GM23338 (cell line): ENCODE measurements around the gene XRRA1. TPM values are rescaled to one million over a fixed set of nuclear protein-coding genes. Genes with fewer than 3 reads are reported as not detected.

Experiments used
- ATAC-seq: fragments of 200-7000 bp; cut with Tn5 transposase; 3 replicates; pipeline ENCODE4 v1.9.1; 2020
- DNase-seq: peaks from one replicate; pipeline ENCODE4 v3.0.0-alpha.2; 2015; ENCODE audit warnings: low spot score
- H2AFZ ChIP-seq: fragments of 200-600 bp; sonication (generic); 2 replicates; pipeline ENCODE4 v1.8.0; 2016; ENCODE audit warnings: antibody characterized with exemption, mild to moderate bottlenecking, moderate library complexity
- H3F3A ChIP-seq: fragments of 200-600 bp; sonication (generic); replicated peaks from 2 replicates; pipeline ENCODE4 v1.8.0; 2017; ENCODE audit warnings: antibody characterized with exemption, mixed run types, low read depth
- H3K27ac ChIP-seq: fragments of 200-600 bp; sonication (generic); 2 replicates; pipeline ENCODE4 v1.6.1; 2016; ENCODE audit warnings: low read depth
- H3K27me3 ChIP-seq: fragments of 200-600 bp; sonication (generic); 2 replicates; pipeline ENCODE4 v1.8.0; 2016; ENCODE audit warnings: mild to moderate bottlenecking, mixed run types, moderate library complexity; ENCODE audit not compliant: insufficient read depth
- H3K36me3 ChIP-seq: fragments of 200-600 bp; sonication (generic); 2 replicates; pipeline ENCODE4 v1.8.0; 2016; ENCODE audit warnings: mild to moderate bottlenecking; ENCODE audit not compliant: insufficient read depth
- H3K4me1 ChIP-seq: fragments of 200-600 bp; sonication (generic); 2 replicates; pipeline ENCODE4 v1.8.0; 2016; ENCODE audit warnings: mild to moderate bottlenecking, moderate library complexity; ENCODE audit not compliant: insufficient read depth
- H3K4me2 ChIP-seq: fragments of 200-600 bp; sonication (generic); 2 replicates; pipeline ENCODE4 v1.7.1; 2017; ENCODE audit warnings: mixed run types
- H3K4me3 ChIP-seq: fragments of 200-600 bp; sonication (generic); 2 replicates; pipeline ENCODE4 v1.6.1; 2016; ENCODE audit warnings: mixed run types
- H3K79me2 ChIP-seq: fragments of 200-600 bp; sonication (generic); replicated peaks from 2 replicates; pipeline ENCODE4 v1.8.0; 2017; ENCODE audit warnings: mild to moderate bottlenecking; ENCODE audit not compliant: insufficient read depth
- H3K9me2 ChIP-seq: fragments of 200-600 bp; sonication (generic); 2 replicates; pipeline ENCODE4 v1.8.0; 2017; ENCODE audit not compliant: insufficient read depth
- H4K20me1 ChIP-seq: fragments of 200-600 bp; sonication (generic); replicated peaks from 2 replicates; pipeline ENCODE4 v1.8.0; 2017; ENCODE audit warnings: mild to moderate bottlenecking; ENCODE audit not compliant: insufficient read depth
- H3K27ac Mint-ChIP-seq: 2 replicates; pipeline ENCODE4 v1.8.0; 2020; ENCODE audit warnings: inconsistent platforms, mild to moderate bottlenecking, moderate library complexity, mixed read lengths
- H3K27me3 Mint-ChIP-seq: 3 replicates; pipeline ENCODE4 v1.8.0; 2022; ENCODE audit warnings: low read depth, mild to moderate bottlenecking, moderate library complexity, mixed read lengths, inconsistent platforms; ENCODE audit not compliant: insufficient read depth, poor library complexity
- H3K36me3 Mint-ChIP-seq: 3 replicates; pipeline ENCODE4 v1.8.0; 2021; ENCODE audit warnings: low read depth, mild to moderate bottlenecking, inconsistent platforms, moderate library complexity, mixed read lengths
- H3K4me1 Mint-ChIP-seq: 3 replicates; pipeline ENCODE4 v1.8.0; 2020; ENCODE audit warnings: mild to moderate bottlenecking, inconsistent platforms, mixed read lengths
- H3K4me3 Mint-ChIP-seq: 3 replicates; pipeline ENCODE4 v1.8.0; 2021; ENCODE audit warnings: moderate library complexity, mild to moderate bottlenecking, inconsistent platforms, mixed read lengths
- H3K9me3 Mint-ChIP-seq: 3 replicates; pipeline ENCODE4 v1.8.0; 2020; ENCODE audit warnings: moderate library complexity, mild to moderate bottlenecking, inconsistent platforms, mixed read lengths
- CREB1 ChIP-seq: fragments of 250-450 bp; sonication (Bioruptor Pico); IDR thresholded peaks from 2 replicates; pipeline ENCODE4 v1.5.0; 2020; ENCODE audit warnings: low read depth, mild to moderate bottlenecking, moderate library complexity
- EZH2 ChIP-seq: fragments of 200-600 bp; sonication (generic); IDR thresholded peaks from one replicate; pipeline ENCODE4 v1.8.0; 2017; ENCODE audit warnings: antibody characterized with exemption, mild to moderate bottlenecking, low read depth; ENCODE audit not compliant: unreplicated experiment
- EZH2phosphoT487 ChIP-seq: fragments of 200-600 bp; sonication (generic); IDR thresholded peaks from one replicate; pipeline ENCODE4 v1.8.1; 2018; ENCODE audit warnings: antibody characterized with exemption; ENCODE audit not compliant: unreplicated experiment
- NANOG ChIP-seq: IDR thresholded peaks from 2 replicates; pipeline ENCODE4 v1.6.1; 2016; ENCODE audit warnings: antibody characterized with exemption, borderline replicate concordance
- STAT1 ChIP-seq: IDR thresholded peaks from one replicate; pipeline ENCODE4 v1.6.1; 2016; ENCODE audit warnings: antibody characterized with exemption; ENCODE audit not compliant: unreplicated experiment
- ZNF114 ChIP-seq: fragments of 250-450 bp; sonication (Bioruptor Pico); IDR thresholded peaks from 2 replicates; pipeline ENCODE4 v1.5.0; 2020; ENCODE audit warnings: mild to moderate bottlenecking, moderate library complexity
- polyA plus RNA-seq: library from polyadenylated mRNA; unstranded; fragments of >200 nt; fragmentation: Nextera tagmentation; extraction: Ambion mirVana; gene quantifications from 2 replicates; pipeline ENCODE4 v1.2.1, GENCODE V29; 2016
- total RNA-seq: library from RNA; depleted of rRNA; stranded (reverse); fragments of >200 nt; shearing (Covaris generic); gene quantifications from 2 replicates; pipeline ENCODE4 v1.2.3, GENCODE V29; 2014
- TF ChIP-seq, protein P1 (sequence below): IDR thresholded peaks from 2 replicates; pipeline ENCODE4 v1.6.1; 2016; ENCODE audit warnings: antibody characterized with exemption
- TF ChIP-seq, protein P2 (sequence below): IDR thresholded peaks from one replicate; pipeline ENCODE4 v1.6.1; 2018; ENCODE audit warnings: antibody characterized with exemption; ENCODE audit not compliant: unreplicated experiment
- TF ChIP-seq, protein P3 (sequence below), 2 experiments: fragments of 200-600 bp in 1 of 2; sonication (generic) in 1 of 2; conservative IDR thresholded peaks; 2 replicates each; pipeline versions ENCODE4 v1.5.1 to v1.6.1; 2016 to 2017; ENCODE audit warnings: antibody characterized with exemption in 2 of 2, low read depth in 2 of 2, mild to moderate bottlenecking in 2 of 2, moderate library complexity in 1 of 2

The XRRA1 gene
- total and polyA plus RNA-seq, 2 experiments from 2014 or later = 4.9 to 5.4 TPM

DNA sequence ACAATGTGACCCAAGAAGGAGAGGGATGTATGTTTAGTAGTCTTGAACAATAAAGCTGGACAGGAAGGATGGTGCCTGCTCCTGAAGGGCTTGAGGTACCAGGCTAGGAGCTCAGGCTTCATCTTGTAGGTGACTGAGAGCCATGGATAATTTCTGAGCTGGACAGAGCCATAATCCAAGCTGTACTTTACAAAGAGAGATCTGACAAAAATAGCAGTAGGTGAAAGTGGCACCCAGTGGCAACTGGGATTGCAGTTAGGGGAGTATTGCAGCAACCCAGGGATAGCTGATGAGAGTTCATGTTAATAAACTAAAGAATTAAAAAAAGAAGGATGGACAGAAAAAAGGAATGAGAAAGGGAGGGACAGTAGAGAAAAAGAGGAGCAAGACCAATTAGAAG, 7.4 kb downstream of the XRRA1 start:
- H3K27me3 Mint-ChIP-seq = no peaks in the 10 kb centered on the region
- no peaks in the 10 kb centered on the region for H3K9me3 Mint-ChIP-seq
- no peaks in the 10 kb centered on the region for H3K36me3 Mint-ChIP-seq
- no peak for DNase-seq
- H3K4me1 Mint-ChIP-seq = no peaks in the 10 kb centered on the region
- Histone ChIP-seq H2AFZ (no peak overlapping the region), H3K79me2 (no peaks in the 10 kb centered on the region), H3K36me3 (no peaks in the 10 kb centered on the region), H3K27me3 (no peaks in the 10 kb centered on the region), H3F3A (no peaks in the 10 kb centered on the region), H4K20me1 (no peaks in the 10 kb centered on the region), H3K4me2 (no peak overlapping the region), H3K9me2 (no peaks in the 10 kb centered on the region), H3K4me1 (no peaks in the 10 kb centered on the region), H3K27ac (no peak overlapping the region), H3K4me3 (no peak overlapping the region)
- no peak overlapping the region for H3K4me3 Mint-ChIP-seq
- no peak overlapping the region for H3K27ac Mint-ChIP-seq
- no peak for ATAC-seq
- TF ChIP-seq EZH2 (no peak), STAT1 (no peak)

DNA sequence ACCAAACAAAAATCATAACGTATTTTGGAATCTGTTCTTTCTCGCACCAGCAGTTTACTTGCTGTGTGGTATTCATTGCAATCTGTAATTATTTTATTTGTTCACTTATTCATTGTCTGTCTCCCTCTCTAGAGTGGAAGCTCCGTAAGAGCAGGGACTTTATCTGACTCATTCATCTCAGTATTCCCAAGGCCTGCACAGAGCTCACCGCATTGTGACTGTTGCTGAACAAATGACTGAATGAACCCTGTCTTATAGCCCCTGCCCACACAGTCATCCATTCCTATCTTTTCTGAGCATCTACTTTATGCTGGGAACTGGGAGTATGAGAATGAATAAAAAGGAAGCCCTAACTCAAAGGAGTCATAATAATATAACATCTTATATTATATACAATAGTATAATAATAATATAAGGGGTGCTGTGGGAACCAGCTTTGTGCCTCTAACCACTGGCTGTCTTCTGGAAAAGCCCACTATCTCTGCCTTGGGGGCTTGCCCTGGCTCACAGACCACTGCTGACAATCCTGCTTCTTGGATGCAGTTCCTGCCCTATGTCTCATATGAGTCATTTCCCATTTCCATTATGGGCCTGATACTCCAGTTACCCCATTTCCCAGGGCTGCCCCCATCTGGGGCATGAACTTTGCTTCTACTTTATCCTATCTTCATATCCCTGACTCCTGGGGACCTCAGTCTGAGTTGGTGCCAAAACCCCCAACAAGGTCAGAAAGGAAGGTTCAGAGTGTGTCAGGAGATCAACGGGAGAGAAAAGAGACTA, 11.0 kb downstream of the XRRA1 start:
- no peaks in the 10 kb centered on the region for H4K20me1 ChIP-seq
- Mint-ChIP-seq H3K36me3 (no peaks in the 10 kb centered on the region), H3K9me3 (no peaks in the 10 kb centered on the region), H3K4me3 (no peak overlapping the region), H3K27me3 (peaks cover 1% of the 10 kb centered on the region), H3K4me1 (no peaks in the 10 kb centered on the region), H3K27ac (no peak overlapping the region)
- H3F3A ChIP-seq = no peaks in the 10 kb centered on the region
- no peaks in the 10 kb centered on the region for H3K4me1 ChIP-seq
- no peaks in the 10 kb centered on the region for H3K27me3 ChIP-seq
- no peak overlapping the region for H3K4me2 ChIP-seq
- TF ChIP-seq EZH2 (no peak), EZH2phosphoT487 (no peak), ZNF114 (CRISPR knock-in tag) (no peak), NANOG (no peak), CREB1 (CRISPR knock-in tag) (no peak)
- TF ChIP-seq, protein P1, sequence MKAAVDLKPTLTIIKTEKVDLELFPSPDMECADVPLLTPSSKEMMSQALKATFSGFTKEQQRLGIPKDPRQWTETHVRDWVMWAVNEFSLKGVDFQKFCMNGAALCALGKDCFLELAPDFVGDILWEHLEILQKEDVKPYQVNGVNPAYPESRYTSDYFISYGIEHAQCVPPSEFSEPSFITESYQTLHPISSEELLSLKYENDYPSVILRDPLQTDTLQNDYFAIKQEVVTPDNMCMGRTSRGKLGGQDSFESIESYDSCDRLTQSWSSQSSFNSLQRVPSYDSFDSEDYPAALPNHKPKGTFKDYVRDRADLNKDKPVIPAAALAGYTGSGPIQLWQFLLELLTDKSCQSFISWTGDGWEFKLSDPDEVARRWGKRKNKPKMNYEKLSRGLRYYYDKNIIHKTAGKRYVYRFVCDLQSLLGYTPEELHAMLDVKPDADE = no peak
- TF ChIP-seq, protein P2, sequence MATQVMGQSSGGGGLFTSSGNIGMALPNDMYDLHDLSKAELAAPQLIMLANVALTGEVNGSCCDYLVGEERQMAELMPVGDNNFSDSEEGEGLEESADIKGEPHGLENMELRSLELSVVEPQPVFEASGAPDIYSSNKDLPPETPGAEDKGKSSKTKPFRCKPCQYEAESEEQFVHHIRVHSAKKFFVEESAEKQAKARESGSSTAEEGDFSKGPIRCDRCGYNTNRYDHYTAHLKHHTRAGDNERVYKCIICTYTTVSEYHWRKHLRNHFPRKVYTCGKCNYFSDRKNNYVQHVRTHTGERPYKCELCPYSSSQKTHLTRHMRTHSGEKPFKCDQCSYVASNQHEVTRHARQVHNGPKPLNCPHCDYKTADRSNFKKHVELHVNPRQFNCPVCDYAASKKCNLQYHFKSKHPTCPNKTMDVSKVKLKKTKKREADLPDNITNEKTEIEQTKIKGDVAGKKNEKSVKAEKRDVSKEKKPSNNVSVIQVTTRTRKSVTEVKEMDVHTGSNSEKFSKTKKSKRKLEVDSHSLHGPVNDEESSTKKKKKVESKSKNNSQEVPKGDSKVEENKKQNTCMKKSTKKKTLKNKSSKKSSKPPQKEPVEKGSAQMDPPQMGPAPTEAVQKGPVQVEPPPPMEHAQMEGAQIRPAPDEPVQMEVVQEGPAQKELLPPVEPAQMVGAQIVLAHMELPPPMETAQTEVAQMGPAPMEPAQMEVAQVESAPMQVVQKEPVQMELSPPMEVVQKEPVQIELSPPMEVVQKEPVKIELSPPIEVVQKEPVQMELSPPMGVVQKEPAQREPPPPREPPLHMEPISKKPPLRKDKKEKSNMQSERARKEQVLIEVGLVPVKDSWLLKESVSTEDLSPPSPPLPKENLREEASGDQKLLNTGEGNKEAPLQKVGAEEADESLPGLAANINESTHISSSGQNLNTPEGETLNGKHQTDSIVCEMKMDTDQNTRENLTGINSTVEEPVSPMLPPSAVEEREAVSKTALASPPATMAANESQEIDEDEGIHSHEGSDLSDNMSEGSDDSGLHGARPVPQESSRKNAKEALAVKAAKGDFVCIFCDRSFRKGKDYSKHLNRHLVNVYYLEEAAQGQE = no peak
- TF ChIP-seq, protein P3, sequence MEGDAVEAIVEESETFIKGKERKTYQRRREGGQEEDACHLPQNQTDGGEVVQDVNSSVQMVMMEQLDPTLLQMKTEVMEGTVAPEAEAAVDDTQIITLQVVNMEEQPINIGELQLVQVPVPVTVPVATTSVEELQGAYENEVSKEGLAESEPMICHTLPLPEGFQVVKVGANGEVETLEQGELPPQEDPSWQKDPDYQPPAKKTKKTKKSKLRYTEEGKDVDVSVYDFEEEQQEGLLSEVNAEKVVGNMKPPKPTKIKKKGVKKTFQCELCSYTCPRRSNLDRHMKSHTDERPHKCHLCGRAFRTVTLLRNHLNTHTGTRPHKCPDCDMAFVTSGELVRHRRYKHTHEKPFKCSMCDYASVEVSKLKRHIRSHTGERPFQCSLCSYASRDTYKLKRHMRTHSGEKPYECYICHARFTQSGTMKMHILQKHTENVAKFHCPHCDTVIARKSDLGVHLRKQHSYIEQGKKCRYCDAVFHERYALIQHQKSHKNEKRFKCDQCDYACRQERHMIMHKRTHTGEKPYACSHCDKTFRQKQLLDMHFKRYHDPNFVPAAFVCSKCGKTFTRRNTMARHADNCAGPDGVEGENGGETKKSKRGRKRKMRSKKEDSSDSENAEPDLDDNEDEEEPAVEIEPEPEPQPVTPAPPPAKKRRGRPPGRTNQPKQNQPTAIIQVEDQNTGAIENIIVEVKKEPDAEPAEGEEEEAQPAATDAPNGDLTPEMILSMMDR (conservative IDR thresholded peaks at IDR 0.05; ENCODE audit: low read depth in 2 of 2) = no peak
- ATAC-seq (no peak), DNase-seq (no peak)
- H3K36me3 ChIP-seq = no peaks in the 10 kb centered on the region
- H3K9me2 ChIP-seq = no peaks in the 10 kb centered on the region
- H3K4me3 ChIP-seq = no peak overlapping the region
- H2AFZ ChIP-seq = no peak overlapping the region
- no peak overlapping the region for H3K27ac ChIP-seq
- H3K79me2 ChIP-seq = no peaks in the 10 kb centered on the region
